Left lung (tissue), 10 donors: ENCODE data around the gene LGALS16. TPM values are rescaled to one million over a fixed set of nuclear protein-coding genes. Genes with fewer than 3 reads are reported as not detected.

Experiments used
- ATAC-seq: fragments of 200-7000 bp; cut with Tn5 transposase; one replicate; pipeline ENCODE4 v1.9.1; 2020; ENCODE audit warnings: moderate library complexity
- DNase-seq, 4 donors: peaks; one replicate each; pipeline ENCODE4 v3.0.0-alpha.2; 2013 to 2020
- H3K27ac ChIP-seq, 2 donors: fragments of 200-600 bp; sonication (generic) in 1 of 2; one replicate each; pipeline versions ENCODE4 v1.5.0 to v1.8.0; 2020 to 2021
- H3K27me3 ChIP-seq, 2 donors: fragments of 200-600 bp; sonication (generic) in 1 of 2; one replicate each; pipeline versions ENCODE4 v1.5.0 to v1.8.0; 2020 to 2021
- H3K36me3 ChIP-seq, 2 donors: fragments of 200-600 bp; sonication (generic) in 1 of 2; one replicate each; pipeline versions ENCODE4 v1.5.0 to v1.8.0; 2020 to 2021
- H3K4me1 ChIP-seq, 2 donors: fragments of 200-600 bp; one replicate each; pipeline ENCODE4 v1.8.0; 2021
- H3K4me3 ChIP-seq, 2 donors: fragments of 200-600 bp; sonication (generic) in 1 of 2; one replicate each; pipeline versions ENCODE4 v1.5.0 to v1.8.0; 2020 to 2021; ENCODE audit warnings: mild to moderate bottlenecking in 1 of 2
- H3K9me3 ChIP-seq, 2 donors: fragments of 200-600 bp; sonication (generic) in 1 of 2; one replicate each; pipeline versions ENCODE4 v1.5.0 to v1.8.0; 2020 to 2021
- CTCF ChIP-seq, 2 donors: fragments of 200-600 bp; sonication (generic) in 1 of 2; IDR thresholded peaks; one replicate each; pipeline versions ENCODE4 v1.5.0 to v1.8.0; 2021; ENCODE audit warnings: antibody characterized with exemption in 2 of 2
- intact Hi-C, 2 donors: fragments of 100-400 bp; cut with DNase I; formaldehyde crosslinking; loops; one replicate each; pipeline versions ENCODE4 v1.11.2 to v1.14.2; 2022
- polyA plus RNA-seq, 6 donors: library from polyadenylated mRNA; unstranded; fragments of 120-200 nt; gene quantifications; one replicate each; pipeline ENCODE4 v1.2.1, GENCODE V29; 2013; ENCODE audit not compliant: insufficient read length in 6 of 6
- total RNA-seq, 2 donors: library from RNA; stranded (reverse); fragmentation: NEBNext Ultra II Directional; extraction: Animal tissue kit (Norgen Biotek cat#: 25700); gene quantifications; one replicate each; pipeline ENCODE4 v1.2.1, GENCODE V29; 2021
- donor health status: DM: no; HTN: yes; CAD: no.
- donor health status: DM: no; HTN: no; CAD: no.

LGALS16 gene
- total and polyA plus RNA-seq, 8 donors, result not detected

- Histone ChIP-seq H3K36me3 (no peaks in the 10 kb centered on the region), H3K9me3 (peaks cover 0 to 5% of the 10 kb centered on the region in 2 donors), H3K4me3 (no peak overlapping the region), H3K27me3 (no peaks in the 10 kb centered on the region), H3K4me1 (no peaks in the 10 kb centered on the region), H3K27ac (no peak overlapping the region)
- ATAC-seq (no peak), DNase-seq (no peak)
- no peak for TF ChIP-seq CTCF (IDR thresholded peaks at IDR 0.05)
- intact Hi-C loops, result no loop called here
Measured at GRCh38 chr19:39692822-39693221, 37.1 kb downstream of the LGALS16 start.

GRCh38 chr19:39695759-39696158, 40.0 kb downstream of the LGALS16 start:
- no peaks in the 10 kb centered on the region for H3K4me1 ChIP-seq
- DNase-seq, result no peak
- peaks cover 0 to 4% of the 10 kb centered on the region in 2 donors for H3K27me3 ChIP-seq
- no peak for TF ChIP-seq CTCF (IDR thresholded peaks at IDR 0.05)
- intact Hi-C loops, result no loop called here
- no peaks in the 10 kb centered on the region for H3K36me3 ChIP-seq
- H3K4me3 ChIP-seq, result no peak overlapping the region
- H3K27ac ChIP-seq, result no peak overlapping the region
- no peaks in the 10 kb centered on the region for H3K9me3 ChIP-seq
- ATAC-seq, result no peak

- Histone ChIP-seq H3K27ac (no peak overlapping the region), H3K4me3 (no peak overlapping the region), H3K27me3 (peaks cover 0 to 8% of the 10 kb centered on the region in 2 donors), H3K36me3 (no peaks in the 10 kb centered on the region), H3K4me1 (no peaks in the 10 kb centered on the region), H3K9me3 (no peaks in the 10 kb centered on the region)
- TF ChIP-seq CTCF (IDR thresholded peaks at IDR 0.05), result no peak
- DNase-seq (no peak), ATAC-seq (no peak)
- intact Hi-C loops, result no loop called here
Measured at GRCh38 chr19:39696387-39696786, 40.7 kb downstream of the LGALS16 start.

- Histone ChIP-seq H3K27me3 (peaks cover 0 to 8% of the 10 kb centered on the region in 2 donors), H3K4me3 (no peak overlapping the region), H3K9me3 (no peaks in the 10 kb centered on the region), H3K27ac (no peak overlapping the region), H3K36me3 (no peaks in the 10 kb centered on the region), H3K4me1 (no peaks in the 10 kb centered on the region)
- no peak for DNase-seq
- no peak for TF ChIP-seq CTCF (IDR thresholded peaks at IDR 0.05)
- intact Hi-C loops, result no loop called here
- ATAC-seq, result no peak
Measured at GRCh38 chr19:39698535-39698934, 42.8 kb downstream of the LGALS16 start.

- no peak for DNase-seq
- no peak for TF ChIP-seq CTCF (IDR thresholded peaks at IDR 0.05)
- H3K4me1 ChIP-seq, result no peaks in the 10 kb centered on the region
- no peak overlapping the region for H3K4me3 ChIP-seq
- H3K36me3 ChIP-seq, result no peaks in the 10 kb centered on the region
- intact Hi-C loops, result no loop called here
- H3K27ac ChIP-seq, result no peak overlapping the region
- no peak for ATAC-seq
- no peaks in the 10 kb centered on the region for H3K9me3 ChIP-seq
- H3K27me3 ChIP-seq, result peaks cover 0 to 8% of the 10 kb centered on the region in 2 donors
Measured at GRCh38 chr19:39701291-39701690, 45.6 kb downstream of the LGALS16 start.
